ENCODE data around the gene LYPLAL1. TPM values are rescaled to one million over a fixed set of nuclear protein-coding genes. Genes with fewer than 3 reads are reported as not detected.

LYPLAL1 gene
- total and polyA plus RNA-seq, 2 of the 13 experiments (the other 11 are each of a cell fraction or from before 2014, with no cell fraction given) = 17.0 to 31.6 TPM

GRCh38 chr1:219173758-219174459 lies at the start of gene LYPLAL1 (continued):
- TF ChIP-seq ARID2 (CRISPR knock-in tag; IDR thresholded peaks at IDR 0.05; ENCODE audit: borderline replicate concordance) = peak; percentile 75; the same call in 1 of the 2 replicates
- TF ChIP-seq, protein P1, sequence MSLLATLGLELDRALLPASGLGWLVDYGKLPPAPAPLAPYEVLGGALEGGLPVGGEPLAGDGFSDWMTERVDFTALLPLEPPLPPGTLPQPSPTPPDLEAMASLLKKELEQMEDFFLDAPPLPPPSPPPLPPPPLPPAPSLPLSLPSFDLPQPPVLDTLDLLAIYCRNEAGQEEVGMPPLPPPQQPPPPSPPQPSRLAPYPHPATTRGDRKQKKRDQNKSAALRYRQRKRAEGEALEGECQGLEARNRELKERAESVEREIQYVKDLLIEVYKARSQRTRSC (CRISPR knock-in tag; IDR thresholded peaks at IDR 0.05; ENCODE audit: low read depth) = no peak
- peak; percentile 82; the same call in 1 of the 2 replicates for TF ChIP-seq ZNF580 (CRISPR knock-in tag; IDR thresholded peaks at IDR 0.05; ENCODE audit: borderline replicate concordance, low read depth)
- TF ChIP-seq IKZF4 (CRISPR knock-in tag; IDR thresholded peaks at IDR 0.05; ENCODE audit: borderline replicate concordance, low read depth, not compliant biosample characterization) = peak; percentile 69
- TF ChIP-seq ARHGAP35 (CRISPR knock-in tag; IDR thresholded peaks at IDR 0.05; ENCODE audit: borderline replicate concordance) = no peak; the same call in 1 of the 2 replicates
- TF ChIP-seq TGIF2 (CRISPR knock-in tag; IDR thresholded peaks at IDR 0.05) = no peak
- TF ChIP-seq ATF1 (CRISPR knock-in tag; IDR thresholded peaks at IDR 0.05) = no peak
- peak; percentile 90; the same call in 1 of the 2 replicates for TF ChIP-seq ZNF598 (CRISPR knock-in tag; IDR thresholded peaks at IDR 0.05; ENCODE audit: borderline replicate concordance)
- no peak for TF ChIP-seq TEF (CRISPR knock-in tag; IDR thresholded peaks at IDR 0.05)
- no peak for TF ChIP-seq SCMH1 (CRISPR knock-in tag; IDR thresholded peaks at IDR 0.05; ENCODE audit: borderline replicate concordance)
- peak; percentile 86 for TF ChIP-seq KLF6 (CRISPR knock-in tag; IDR thresholded peaks at IDR 0.05)
- no peak for TF ChIP-seq ZNF672 (CRISPR knock-in tag; IDR thresholded peaks at IDR 0.05)
- TF ChIP-seq ZNF629 (CRISPR knock-in tag; conservative IDR thresholded peaks at IDR 0.05) = 0 out of 2 replicates have a peak, but pooled peaks have one; percentile 13
- no peak for TF ChIP-seq THYN1 (CRISPR knock-in tag; IDR thresholded peaks at IDR 0.05; ENCODE audit: borderline replicate concordance, low read depth)
- TF ChIP-seq ZSCAN31 (CRISPR knock-in tag; IDR thresholded peaks at IDR 0.05; ENCODE audit: low read depth) = 0 out of 2 replicates have a peak, but pooled peaks have one; percentile 15
- peak; percentile 75 for TF ChIP-seq ZNF782 (CRISPR knock-in tag; IDR thresholded peaks at IDR 0.05; ENCODE audit: borderline replicate concordance)
- TF ChIP-seq ISL2 (CRISPR knock-in tag; IDR thresholded peaks at IDR 0.05) = peak; percentile 58
- no peak for TF ChIP-seq MLX (CRISPR knock-in tag; IDR thresholded peaks at IDR 0.05)
- TF ChIP-seq, protein P2, sequence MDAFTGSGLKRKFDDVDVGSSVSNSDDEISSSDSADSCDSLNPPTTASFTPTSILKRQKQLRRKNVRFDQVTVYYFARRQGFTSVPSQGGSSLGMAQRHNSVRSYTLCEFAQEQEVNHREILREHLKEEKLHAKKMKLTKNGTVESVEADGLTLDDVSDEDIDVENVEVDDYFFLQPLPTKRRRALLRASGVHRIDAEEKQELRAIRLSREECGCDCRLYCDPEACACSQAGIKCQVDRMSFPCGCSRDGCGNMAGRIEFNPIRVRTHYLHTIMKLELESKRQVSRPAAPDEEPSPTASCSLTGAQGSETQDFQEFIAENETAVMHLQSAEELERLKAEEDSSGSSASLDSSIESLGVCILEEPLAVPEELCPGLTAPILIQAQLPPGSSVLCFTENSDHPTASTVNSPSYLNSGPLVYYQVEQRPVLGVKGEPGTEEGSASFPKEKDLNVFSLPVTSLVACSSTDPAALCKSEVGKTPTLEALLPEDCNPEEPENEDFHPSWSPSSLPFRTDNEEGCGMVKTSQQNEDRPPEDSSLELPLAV (CRISPR knock-in tag; conservative IDR thresholded peaks at IDR 0.05; ENCODE audit: low read depth) = no peak
- TF ChIP-seq XRCC5 (optimal IDR thresholded peaks at IDR 0.05; ENCODE audit: low read length) = peak; percentile 58
- no peak for TF ChIP-seq TOE1 (CRISPR knock-in tag; IDR thresholded peaks at IDR 0.05)
- no peak for TF ChIP-seq PHF5A (CRISPR knock-in tag; IDR thresholded peaks at IDR 0.05; ENCODE audit: low read depth, unreplicated experiment)
- TF ChIP-seq POLR2G (IDR thresholded peaks at IDR 0.05; ENCODE audit: low read depth, low read length) = peak; percentile 95
- TF ChIP-seq ERF (CRISPR knock-in tag; IDR thresholded peaks at IDR 0.05) = peak; percentile 92
- TF ChIP-seq NFYC (CRISPR knock-in tag; IDR thresholded peaks at IDR 0.05) = no peak
- peak; percentile 76 for TF ChIP-seq BORCS8-MEF2B (CRISPR knock-in tag; IDR thresholded peaks at IDR 0.05)
- TF ChIP-seq ZNF724P (CRISPR knock-in tag; IDR thresholded peaks at IDR 0.05; ENCODE audit: borderline replicate concordance) = no peak
- no peak for TF ChIP-seq ZNF205 (CRISPR knock-in tag; IDR thresholded peaks at IDR 0.05)
